Keratinocyte (primary cell): ENCODE results near the gene C4orf36. TPM values are rescaled to one million over a fixed set of nuclear protein-coding genes. Genes with fewer than 3 reads are reported as not detected.

Experiments used
- DNase-seq: peaks from one replicate; pipeline ENCODE4 v3.0.0-alpha.2; 2011; ENCODE audit warnings: low read depth, missing footprints, low spot score
- FAIRE-seq: peaks from 2 replicates; lab custom pipeline; 2011; peaks lifted over from hg19 to GRCh38; lab: Jason Lieb, UNC
- H2AFZ ChIP-seq: 2 replicates; pipeline ENCODE4 v1.6.0; 2012; ENCODE audit warnings: low read length, control low read depth, inconsistent platforms; ENCODE audit not compliant: control insufficient read depth
- H3K27ac ChIP-seq: 2 replicates; pipeline ENCODE4 v1.5.1; 2011; ENCODE audit warnings: low read length; ENCODE audit not compliant: control insufficient read depth, insufficient read depth
- H3K27me3 ChIP-seq: 3 replicates; pipeline ENCODE4 v1.6.0; 2011; ENCODE audit warnings: low read length; ENCODE audit not compliant: control insufficient read depth, insufficient read depth; ENCODE audit errors: extremely low read depth
- H3K36me3 ChIP-seq, 2 experiments: 2 replicates in 1 of 2; 3 replicates in 1 of 2; pipeline ENCODE4 v1.5.1; 2011; ENCODE audit warnings: low read length in 2 of 2, mild to moderate bottlenecking in 1 of 2; ENCODE audit not compliant: control insufficient read depth in 2 of 2, insufficient read depth in 2 of 2; ENCODE audit errors: extremely low read depth in 1 of 2
- H3K4me1 ChIP-seq: 3 replicates; pipeline ENCODE4 v1.5.1; 2011; ENCODE audit warnings: low read length; ENCODE audit not compliant: control insufficient read depth, insufficient read depth; ENCODE audit errors: extremely low read depth
- H3K4me2 ChIP-seq: 3 replicates; pipeline ENCODE4 v1.6.0; 2011; ENCODE audit warnings: low read depth, low read length; ENCODE audit not compliant: control insufficient read depth, insufficient read depth; ENCODE audit errors: extremely low read depth
- H3K4me3 ChIP-seq, 3 experiments: fragments of 200-600 bp in 1 of 3; sonication (generic) in 1 of 3; 2 replicates in 2 of 3; 3 replicates in 1 of 3; pipeline ENCODE4 v1.5.1; 2011 to 2016; ENCODE audit warnings: low read length in 3 of 3, mild to moderate bottlenecking in 3 of 3, control low read depth in 2 of 3, inconsistent platforms in 1 of 3, low read depth in 1 of 3, mixed read lengths in 1 of 3, mixed run types in 1 of 3, moderate library complexity in 1 of 3; ENCODE audit not compliant: control insufficient read depth in 2 of 3, insufficient read depth in 2 of 3; ENCODE audit errors: extremely low read depth in 1 of 3
- H3K79me2 ChIP-seq: 2 replicates; pipeline ENCODE4 v1.6.0; 2012; ENCODE audit warnings: low read length; ENCODE audit not compliant: control insufficient read depth, insufficient read depth
- H3K9ac ChIP-seq: 3 replicates; pipeline ENCODE4 v1.6.0; 2011; ENCODE audit warnings: low read length; ENCODE audit not compliant: control insufficient read depth, insufficient read depth; ENCODE audit errors: extremely low read depth
- H3K9me1 ChIP-seq: 3 replicates; pipeline ENCODE4 v1.6.0; 2011; ENCODE audit warnings: low read length; ENCODE audit not compliant: control insufficient read depth, insufficient read depth; ENCODE audit errors: extremely low read depth
- H3K9me3 ChIP-seq: 2 replicates; pipeline ENCODE4 v1.5.1; 2012; ENCODE audit warnings: low read depth, low read length; ENCODE audit not compliant: control insufficient read depth
- H4K20me1 ChIP-seq: 3 replicates; pipeline ENCODE4 v1.6.0; 2011; ENCODE audit warnings: low read length; ENCODE audit not compliant: control insufficient read depth, insufficient read depth; ENCODE audit errors: extremely low read depth
- CTCF ChIP-seq, 3 experiments: IDR thresholded peaks in 1 of 3; conservative IDR thresholded peaks in 1 of 3; optimal IDR thresholded peaks in 1 of 3; 2 replicates in 2 of 3; 3 replicates in 1 of 3; pipeline versions ENCODE3 to v1.5.1; 2011; ENCODE audit warnings: low read length in 3 of 3, mild to moderate bottlenecking in 3 of 3, moderate library complexity in 2 of 3, control low read depth in 1 of 3, inconsistent platforms in 1 of 3; ENCODE audit not compliant: insufficient read depth in 2 of 3; ENCODE audit errors: extremely low read depth in 1 of 3
- EZH2 ChIP-seq: IDR thresholded peaks from one replicate; pipeline ENCODE4 v1.6.1; 2012; ENCODE audit warnings: inconsistent platforms, mild to moderate bottlenecking, low read length, moderate library complexity
- dilution Hi-C: fragments of 300-500 bp; cut with MboI; formaldehyde crosslinking; loops from one replicate; pipeline ENCODE4 v1.7.0; 2020; ENCODE audit warnings: low sequenced_read_pairs; ENCODE audit not compliant: extremely low pct_ligation_motif_present
- polyA plus RNA-seq, 5 experiments: library from polyadenylated mRNA; depleted of rRNA in 3 of 5; stranded (reverse) in 3 of 5; stranded (forward) in 1 of 5; unstranded in 1 of 5; fragments of >200 nt; gene quantifications; 1 replicate in 1 of 5; 2 replicates in 3 of 5; 3 replicates in 1 of 5; pipeline versions ENCODE4 v1.2.1 to v1.2.3, GENCODE V29; 2011 to 2012; ENCODE audit warnings: missing spikeins in 2 of 5, low read depth in 1 of 5, low replicate concordance in 1 of 5

C4orf36 gene
- polyA plus RNA-seq, 1 donor (not counting 4 experiments of a cell fraction or from before 2014, with no cell fraction given) = 1.2 TPM

GRCh38 chr4:86935853-86936733 lies 43.9 kb upstream of the C4orf36 start:
- dilution Hi-C loops = no loop called here
- H3K4me2 ChIP-seq = peak overlapping the region; percentile 74
- peaks cover 43% of the 10 kb centered on the region for H3K79me2 ChIP-seq

GRCh38 chr4:86935566-86935852 lies 43.3 kb upstream of the C4orf36 start:
- dilution Hi-C loops = no loop called here
- DNase-seq = no peak
- Histone ChIP-seq H3K9me3 (no peaks in the 10 kb centered on the region), H3K27me3 (no peaks in the 10 kb centered on the region), H2AFZ (peak overlapping the region; percentile 82), H3K79me2 (peaks cover 37% of the 10 kb centered on the region), H3K9me1 (no peaks in the 10 kb centered on the region), H3K4me3 (peak overlapping the region; percentile 57 to 95 (median 65)), H3K4me1 (peaks cover 21% of the 10 kb centered on the region), H4K20me1 (no peaks in the 10 kb centered on the region), H3K9ac (peak overlapping the region; percentile 96), H3K27ac (peak overlapping the region; percentile 85), H3K4me2 (peak overlapping the region; percentile 74), H3K36me3 (no peaks in the 10 kb centered on the region)
- TF ChIP-seq EZH2 (no peak), CTCF (optimal IDR thresholded peaks at IDR 0.05 in 1 of 3, IDR thresholded peaks at IDR 0.05 in 1 of 3, conservative IDR thresholded peaks at IDR 0.05 in 1 of 3; ENCODE audit: extremely low read depth in 1 of 3, insufficient read depth in 2 of 3, low read length in 3 of 3) (no peak)
- no peak for FAIRE-seq

More at GRCh38 chr4:86935853-86936733, 43.9 kb upstream of the C4orf36 start:
- TF ChIP-seq CTCF (optimal IDR thresholded peaks at IDR 0.05 in 1 of 3, IDR thresholded peaks at IDR 0.05 in 1 of 3, conservative IDR thresholded peaks at IDR 0.05 in 1 of 3; ENCODE audit: extremely low read depth in 1 of 3, insufficient read depth in 2 of 3, low read length in 3 of 3) (no peak), EZH2 (no peak)
- H3K27ac ChIP-seq = peak overlapping the region; percentile 85
- peak; percentile 79 for FAIRE-seq
- peaks cover 21% of the 10 kb centered on the region for H3K4me1 ChIP-seq
- H4K20me1 ChIP-seq = no peaks in the 10 kb centered on the region
- H2AFZ ChIP-seq = peak overlapping the region; percentile 82
- H3K27me3 ChIP-seq = no peaks in the 10 kb centered on the region
- no peaks in the 10 kb centered on the region for H3K36me3 ChIP-seq
- peak overlapping the region; percentile 57 to 95 (median 65) for H3K4me3 ChIP-seq
- DNase-seq = peak; percentile 55
- H3K9ac ChIP-seq = peak overlapping the region; percentile 96
- H3K9me3 ChIP-seq = no peaks in the 10 kb centered on the region
- no peaks in the 10 kb centered on the region for H3K9me1 ChIP-seq
